Omental fat pad (tissue), 4 donors: Measurements from ENCODE around the gene LGALS8. TPM values are rescaled to one million over a fixed set of nuclear protein-coding genes. Genes with fewer than 3 reads are reported as not detected.
"Not testable (repeated sequence)": the region's sequence is repeated elsewhere in the genome, so short reads cannot be mapped to it uniquely, and the experiment has no call there.

Experiments used
- ATAC-seq: fragments of 150-250 bp; one replicate; pipeline ENCODE4 v1.9.1; 2016; ENCODE audit warnings: mild to moderate bottlenecking, moderate library complexity; ENCODE audit not compliant: low FRiP score
- DNase-seq: peaks from one replicate; pipeline ENCODE4 v3.0.0-alpha.2; 2019; ENCODE audit warnings: low spot score
- CTCF ChIP-seq, 3 donors: fragments of 450-650 bp; IDR thresholded peaks; one replicate each; pipeline ENCODE4 v1.5.1; 2016 to 2017; ENCODE audit warnings: antibody characterized with exemption in 3 of 3, mild to moderate bottlenecking in 3 of 3, moderate library complexity in 2 of 3
- total RNA-seq, 4 donors: library from RNA; depleted of rRNA; stranded (reverse); fragments of >200 nt; gene quantifications; one replicate each; pipeline ENCODE4 v1.1.0, GENCODE V29; 2016

LGALS8 gene
- total RNA-seq, 4 donors from 2014 or later, result 73.8 to 129 (median 110) TPM

- ATAC-seq, result no peak
- no peak for TF ChIP-seq CTCF (IDR thresholded peaks at IDR 0.05)
- no peak for DNase-seq
These were observed 22.7 kb upstream of the LGALS8 start for GRCh38 chr1:236501093-236501492.

- DNase-seq (no peak), ATAC-seq (peak; percentile 27)
- no peak for TF ChIP-seq CTCF (IDR thresholded peaks at IDR 0.05)
These were observed 21.2 kb upstream of the LGALS8 start for GRCh38 chr1:236502579-236502971.

- ATAC-seq, result no peak
- TF ChIP-seq CTCF (IDR thresholded peaks at IDR 0.05), result no peak
- DNase-seq, result no peak
These were observed 20.7 kb upstream of the LGALS8 start for GRCh38 chr1:236502972-236503639.

- not testable (repeated sequence) for DNase-seq, ATAC-seq
These were observed 19.4 kb upstream of the LGALS8 start for GRCh38 chr1:236504338-236504737.

- no peak for TF ChIP-seq CTCF (IDR thresholded peaks at IDR 0.05)
- ATAC-seq (peak; percentile 78), DNase-seq (no peak)
These were observed 16.6 kb upstream of the LGALS8 start for GRCh38 chr1:236507022-236507700.

- DNase-seq, result no peak
- ATAC-seq, result no peak
- no peak for TF ChIP-seq CTCF (IDR thresholded peaks at IDR 0.05)
These were observed 15.2 kb upstream of the LGALS8 start for GRCh38 chr1:236508593-236509027.

GRCh38 chr1:236509203-236509602 lies 14.6 kb upstream of the LGALS8 start:
- no peak for TF ChIP-seq CTCF (IDR thresholded peaks at IDR 0.05)
- DNase-seq (no peak), ATAC-seq (no peak)
